SK-N-MC (cell line): ENCODE results near the gene PCYT2.
"Not testable (repeated sequence)": the region's sequence is repeated elsewhere in the genome, so short reads cannot be mapped to it uniquely, and the experiment has no call there.

Experiments used
- EZH2 ChIP-seq: fragments of 200-600 bp; sonication (generic); IDR thresholded peaks from one replicate; pipeline ENCODE4 v1.6.1; 2017; ENCODE audit warnings: antibody characterized with exemption
- FOXP2 ChIP-seq: optimal IDR thresholded peaks from 2 replicates; pipeline ENCODE3; 2011; ENCODE audit warnings: mild to moderate bottlenecking, moderate library complexity; ENCODE audit not compliant: insufficient read depth; ENCODE audit errors: extremely low read length, control extremely low read depth
- POLR2AphosphoS5 ChIP-seq: IDR thresholded peaks from 2 replicates; pipeline ENCODE4 v1.6.1; 2012; ENCODE audit warnings: mild to moderate bottlenecking, low read depth, low read length, borderline replicate concordance

GRCh38 chr17:81918333-81918669, 7.1 kb upstream of the PCYT2 start:
- TF ChIP-seq EZH2, POLR2AphosphoS5, FOXP2: not testable (repeated sequence)
